GM19025 (cell line): ENCODE measurements around the gene SBSN.
"Not testable (repeated sequence)": the region's sequence is repeated elsewhere in the genome, so short reads cannot be mapped to it uniquely, and the experiment has no call there.

ENCODE experiments used
- ATAC-seq: cut with Tn5 transposase; IDR thresholded peaks from one replicate; pipeline ENCODE4 v1.9.1; 2021; ENCODE audit warnings: mild to moderate bottlenecking, low read depth, moderate library complexity; ENCODE audit not compliant: unreplicated experiment

Gene SBSN

DNA sequence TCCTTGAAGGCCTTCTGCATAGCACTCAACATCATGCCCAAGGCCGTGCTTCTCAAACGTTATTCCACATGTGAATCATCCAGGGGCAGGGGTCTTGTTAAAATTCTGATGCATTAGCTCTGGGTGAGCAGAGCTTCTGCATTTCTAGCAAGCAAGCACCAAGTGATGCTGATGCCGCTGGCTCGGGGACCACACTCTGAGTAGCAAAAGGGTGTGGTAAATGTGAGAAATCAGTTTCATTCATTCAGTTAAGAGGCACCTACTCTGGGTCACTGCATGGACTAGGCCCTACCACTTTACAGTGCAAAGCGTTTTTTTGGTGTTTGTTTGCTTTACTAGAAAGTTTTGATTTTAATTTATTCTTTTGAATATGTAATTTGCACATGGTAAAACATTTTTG, 45.0 kb downstream of the SBSN start:
- ATAC-seq = no peak

DNA sequence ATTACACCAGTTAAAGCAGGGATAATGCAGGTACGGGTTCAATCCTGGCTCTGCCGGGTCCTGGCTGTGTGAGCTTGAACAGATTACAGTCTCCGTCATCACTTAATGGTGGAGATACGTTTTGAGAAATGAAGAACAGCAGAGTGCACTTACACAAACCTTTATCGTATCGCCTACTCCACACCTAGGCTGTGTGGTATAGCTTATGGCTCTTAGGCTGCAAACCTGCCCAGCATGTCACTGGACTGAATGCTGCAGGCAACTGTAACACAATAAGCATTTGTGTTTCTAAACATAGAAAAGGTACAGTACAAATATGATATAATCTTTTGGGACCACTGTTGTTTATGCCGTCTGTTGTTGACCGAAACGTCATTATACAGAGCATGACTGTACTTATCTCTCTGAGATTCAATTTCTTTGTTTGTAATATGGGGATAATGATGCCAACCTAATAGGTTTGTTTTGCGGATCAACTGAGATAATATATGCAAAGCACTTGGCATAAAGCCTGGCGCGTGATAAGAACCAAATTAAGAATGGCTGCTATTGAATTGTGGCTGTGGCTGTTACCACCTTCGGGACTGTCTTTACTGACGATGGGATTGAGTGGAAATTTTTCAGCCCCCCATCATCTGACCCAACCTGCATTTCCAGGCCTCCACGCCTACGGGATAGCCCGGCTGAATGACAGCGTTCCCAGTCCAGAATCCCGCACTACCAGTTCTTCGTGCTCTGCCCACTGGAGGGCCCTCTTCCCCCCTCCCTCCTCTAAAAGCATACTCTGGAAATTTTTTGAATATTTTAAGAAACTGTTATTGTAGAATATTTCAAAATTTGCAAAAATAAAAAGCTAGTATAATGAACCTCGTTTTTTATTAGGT, 49.1 kb downstream of the SBSN start:
- no peak for ATAC-seq

DNA sequence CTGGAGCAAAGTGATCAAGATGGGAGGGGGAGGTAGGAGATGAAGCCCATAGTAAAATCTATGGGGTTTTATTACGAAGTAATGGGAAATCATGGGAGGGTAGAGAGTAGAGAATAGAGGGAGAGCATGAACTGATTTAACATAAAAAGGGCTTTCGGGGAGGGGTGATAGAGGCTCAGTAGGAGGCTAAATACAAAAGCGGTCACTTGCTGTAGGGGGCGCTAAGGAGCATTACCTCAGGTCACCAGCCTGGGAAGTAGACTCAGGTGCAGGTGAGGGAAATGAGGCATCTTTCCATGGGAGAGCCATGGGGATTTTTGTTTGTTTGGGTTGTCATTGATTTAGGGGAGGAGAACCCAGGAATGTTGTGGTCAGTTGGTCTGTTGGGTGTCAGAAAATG, 52.0 kb downstream of the SBSN start:
- no peak for ATAC-seq

DNA sequence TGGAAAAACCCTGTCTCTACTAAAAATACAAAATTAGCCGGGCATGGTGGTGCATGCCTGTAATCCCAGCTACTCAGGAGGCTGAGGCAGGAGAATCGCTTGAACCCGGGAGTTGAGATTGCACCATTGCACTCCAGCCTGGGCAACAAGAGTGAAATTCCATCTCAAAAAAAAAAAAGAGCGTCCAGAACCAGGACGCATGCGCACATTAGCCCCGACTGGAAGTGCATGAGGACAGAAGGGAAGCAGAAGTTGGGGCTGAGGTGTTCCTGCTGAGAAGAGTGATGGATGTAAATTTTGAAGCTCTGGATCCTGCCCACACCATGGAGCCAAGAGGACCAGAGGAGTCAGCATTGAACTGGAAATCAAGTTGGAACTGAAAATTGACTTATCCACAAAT, 53.5 kb downstream of the SBSN start:
- ATAC-seq = not testable (repeated sequence)

DNA sequence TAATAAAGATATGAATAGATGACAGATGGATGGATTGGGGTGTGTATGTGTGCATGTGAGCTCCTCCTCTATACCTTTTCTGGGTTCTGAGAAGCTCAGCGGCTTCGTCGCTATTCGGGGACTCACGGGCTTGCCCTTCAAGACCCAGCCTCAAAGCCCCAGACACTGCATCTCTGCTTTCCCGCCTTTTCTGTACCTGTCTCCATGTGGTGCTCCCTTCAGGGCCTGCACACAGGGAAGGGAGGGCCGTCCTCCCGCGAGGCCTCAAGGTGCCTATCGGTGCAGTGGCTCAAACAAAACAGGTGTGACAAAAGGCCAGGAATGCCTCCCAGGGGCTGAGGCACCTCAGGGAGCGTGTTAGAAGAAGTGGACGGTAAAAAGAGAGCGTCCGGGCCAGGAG, 54.0 kb downstream of the SBSN start:
- ATAC-seq = no peak
